Dedifferentiated amniotic fluid mesenchymal stem cell (primary cell): ENCODE data around the gene BCL7B.
"Not testable (repeated sequence)": the region's sequence is repeated elsewhere in the genome, so short reads cannot be mapped to it uniquely, and the experiment has no call there.

ENCODE experiments used
- DNase-seq: peaks from one replicate; pipeline ENCODE4 v3.0.0-alpha.2; 2016; ENCODE audit errors: extremely low spot score

The BCL7B gene

DNA sequence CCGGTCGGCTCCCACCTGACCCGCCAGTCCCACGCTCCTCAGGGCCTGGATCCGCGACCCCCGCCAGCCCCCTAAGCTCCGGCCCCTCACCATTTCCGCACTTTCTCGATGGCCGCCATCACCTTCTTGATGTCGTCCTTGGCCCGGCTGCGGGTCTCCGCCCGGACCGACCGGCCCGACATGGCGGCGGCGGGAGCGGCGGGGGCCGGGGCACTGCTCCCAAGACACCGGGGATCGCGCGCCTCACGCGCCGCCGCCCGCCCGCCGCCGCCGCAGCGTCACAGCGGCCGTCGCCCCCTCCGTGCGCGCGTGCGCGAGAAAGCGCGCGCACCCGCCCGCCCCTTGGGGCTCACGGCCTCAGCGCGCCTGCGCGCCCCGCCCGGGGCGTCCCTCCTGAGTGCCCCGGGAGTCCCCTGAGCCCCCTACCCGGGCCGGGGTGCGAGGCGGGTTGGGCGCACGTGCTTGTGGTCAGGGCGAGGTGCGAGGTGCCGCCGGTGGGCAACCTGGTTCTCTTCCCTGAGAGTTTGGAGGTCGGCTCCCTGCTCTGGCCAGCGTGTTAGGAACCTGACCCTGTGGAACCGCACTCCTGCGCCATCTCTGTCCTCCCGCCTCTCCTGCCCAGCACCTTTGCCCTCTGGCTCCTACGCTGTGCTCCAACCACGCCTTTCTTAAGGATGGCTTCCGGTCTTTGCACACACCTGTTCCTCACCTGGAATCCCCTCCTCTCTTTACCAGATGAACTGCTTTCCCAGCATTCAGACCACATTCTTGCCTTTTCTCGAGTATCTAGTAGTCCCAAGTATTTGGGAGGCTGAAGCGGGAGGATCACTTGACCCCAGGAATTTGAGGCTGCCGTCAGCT lies at the start of gene BCL7B:
Gene BCL7B (minus strand): TSS at position 294 of the 861 bp plus-strand sequence. CDS start 112 bp downstream, at position 182.
- peak; percentile 28 for DNase-seq

DNA sequence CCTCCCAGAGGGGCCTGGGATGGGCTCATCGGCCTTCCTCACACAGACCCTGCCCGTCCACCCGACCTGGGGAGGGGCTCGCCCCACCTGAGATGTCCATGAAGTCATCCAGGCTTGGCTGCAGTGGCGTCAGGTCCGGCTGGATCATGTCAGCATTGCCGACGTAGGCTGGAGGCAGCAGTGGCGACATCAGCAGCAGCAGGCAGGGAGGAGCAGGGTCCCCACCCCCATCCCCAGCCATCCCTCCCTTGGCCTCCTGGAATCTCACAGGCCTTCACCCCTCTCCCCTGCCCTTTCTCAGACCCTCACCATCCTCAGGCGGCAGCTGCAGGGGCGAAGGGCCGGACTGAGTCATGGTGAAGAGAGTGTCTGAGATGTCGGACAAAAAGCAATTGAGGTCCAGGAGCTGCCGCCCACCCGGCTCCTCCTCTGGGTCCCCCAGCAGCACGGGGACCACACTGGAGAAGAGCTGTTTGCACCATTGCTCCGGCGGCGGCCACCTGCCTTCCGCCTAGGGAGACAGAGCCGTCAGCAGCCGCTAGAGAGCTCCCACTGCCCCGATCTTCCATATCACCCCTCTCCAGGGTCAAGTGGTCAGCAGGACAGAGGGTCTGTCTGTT lies 48.2 kb upstream of the BCL7B start:
- no peak for DNase-seq

DNA sequence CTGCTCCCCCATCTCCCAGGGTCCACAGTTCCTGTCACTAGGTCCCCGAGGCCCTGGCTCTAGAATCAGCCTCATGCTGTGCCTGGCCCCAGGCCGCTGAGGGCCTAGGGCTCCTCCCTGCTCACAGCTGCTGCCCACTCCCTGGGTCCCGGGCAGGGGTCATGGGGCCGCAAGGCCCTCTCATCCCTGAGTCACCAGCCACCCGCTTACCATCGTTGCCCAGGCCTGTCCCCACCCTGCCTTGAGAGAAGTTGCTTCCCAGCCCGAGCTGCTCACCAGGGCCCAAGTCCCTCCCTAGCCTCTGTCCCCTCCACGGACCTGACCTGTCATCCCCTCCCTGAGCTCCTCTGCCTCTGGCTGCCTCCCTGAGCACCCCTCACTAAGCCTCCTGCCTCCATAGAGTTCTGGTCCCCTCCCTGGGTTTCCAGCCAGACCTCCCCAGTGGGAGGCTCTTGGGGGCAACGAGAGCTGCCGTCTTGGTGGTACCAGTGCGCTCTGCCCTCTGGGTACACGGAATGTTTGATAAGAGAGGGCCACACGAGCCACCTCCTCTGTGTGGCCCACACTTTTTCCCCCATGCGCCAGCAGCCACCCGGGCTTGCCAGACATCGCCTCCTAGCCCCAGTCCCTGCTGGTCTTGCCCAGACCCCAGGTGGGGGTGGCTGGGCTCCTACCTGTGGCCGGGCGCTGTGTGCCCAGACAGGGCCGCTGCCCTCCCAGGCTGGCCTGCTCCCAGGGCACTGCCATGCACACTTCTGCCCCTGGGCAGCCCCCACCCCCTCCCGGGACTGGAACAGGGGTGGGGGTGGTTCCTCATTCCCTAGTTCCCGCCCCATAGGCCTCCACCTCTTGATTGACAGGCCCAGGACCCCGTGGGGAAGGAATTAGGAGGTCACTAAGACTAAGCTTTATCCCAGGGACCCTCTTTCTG lies 45.5 kb upstream of the BCL7B start:
- no peak for DNase-seq

DNA sequence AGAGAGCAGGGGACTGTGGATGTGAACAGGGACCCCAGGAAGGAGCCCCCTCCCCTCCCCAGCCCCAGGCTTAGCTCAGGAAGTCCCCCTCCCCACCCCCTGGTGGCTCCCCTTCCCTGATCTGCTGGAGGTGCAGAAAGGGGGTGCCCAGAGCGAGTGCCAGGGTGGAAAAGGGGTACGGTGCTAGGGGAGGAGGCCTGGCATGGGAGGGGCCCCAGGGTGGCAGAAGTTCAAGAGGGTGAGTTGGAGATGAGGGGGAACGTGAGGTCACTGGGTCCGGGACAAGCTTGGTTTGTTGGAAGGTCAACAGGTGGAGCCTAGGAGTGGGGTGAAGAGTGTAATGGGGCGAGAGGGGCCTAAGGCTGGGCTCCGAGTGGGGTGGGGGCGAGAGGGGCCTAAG lies 42.4 kb upstream of the BCL7B start:
- DNase-seq: no peak

DNA sequence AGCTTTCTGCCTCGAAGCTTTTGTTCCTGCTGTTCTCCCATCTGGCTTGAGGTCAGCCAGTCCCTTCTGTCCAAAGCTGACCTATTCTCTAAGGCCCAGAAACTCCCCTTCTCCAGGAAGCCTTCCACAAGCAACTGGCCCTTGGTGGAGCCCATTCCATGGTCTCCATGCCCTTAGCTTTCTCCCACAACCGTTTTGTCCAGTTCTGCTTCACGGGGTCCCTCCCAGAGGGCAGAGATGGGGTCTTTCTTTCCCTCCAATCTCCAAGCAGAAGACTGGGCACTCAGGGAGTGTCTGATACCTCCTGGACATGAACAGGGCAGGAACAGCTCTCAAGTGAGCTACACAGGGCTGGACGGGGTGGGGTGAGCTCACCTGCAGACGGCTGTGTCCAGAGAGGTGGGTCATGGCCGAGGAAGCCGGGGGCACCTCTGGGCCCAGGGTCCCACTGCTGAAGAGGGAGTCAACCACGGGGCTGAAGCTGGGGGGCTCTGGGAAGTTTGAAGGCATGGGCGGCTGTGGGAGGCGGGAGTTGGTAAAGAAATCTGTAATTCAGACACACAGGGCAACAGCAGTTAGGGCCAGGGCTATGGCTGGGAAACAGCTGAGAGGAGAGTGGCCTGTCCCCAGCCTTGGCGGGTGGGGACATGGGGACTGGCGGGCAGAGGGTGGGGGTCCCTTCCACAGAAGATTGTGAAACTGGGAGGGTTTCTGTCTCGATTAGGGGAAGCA lies 41.8 kb upstream of the BCL7B start:
- no peak for DNase-seq

DNA sequence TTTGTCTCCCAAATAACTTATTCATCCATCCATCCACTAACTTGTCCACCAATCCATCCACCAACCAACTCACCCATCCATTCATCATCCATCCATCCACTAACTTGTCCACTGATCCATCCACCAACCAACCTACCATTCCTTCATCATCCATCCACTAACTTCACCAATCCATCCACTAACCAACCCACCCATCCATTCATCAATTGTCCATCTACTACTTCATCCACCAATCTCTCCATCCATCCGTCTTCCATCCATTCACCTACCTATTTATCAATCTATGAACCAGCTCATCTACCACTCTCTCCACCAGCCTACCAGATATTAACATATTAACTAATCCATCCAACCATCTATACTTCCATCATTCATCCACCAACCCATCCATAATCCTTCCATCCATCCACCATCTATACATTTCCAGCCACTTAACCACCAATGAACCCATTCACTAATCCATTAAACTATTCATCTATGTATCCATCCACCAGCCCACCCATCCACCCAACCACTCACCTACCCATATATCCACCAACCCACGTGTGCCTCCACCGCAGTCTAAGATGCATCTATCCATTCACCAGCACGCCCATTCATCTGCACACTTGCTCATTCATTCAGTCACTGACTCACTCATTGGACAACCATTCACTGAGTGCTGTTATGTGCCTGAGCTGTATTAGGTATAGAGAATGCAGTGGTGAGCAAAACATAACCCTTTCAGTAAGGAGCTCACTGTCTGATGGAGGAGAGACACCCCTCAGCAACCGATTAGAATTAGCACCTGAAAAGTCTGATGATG lies 40.7 kb upstream of the BCL7B start:
- DNase-seq: no peak

DNA sequence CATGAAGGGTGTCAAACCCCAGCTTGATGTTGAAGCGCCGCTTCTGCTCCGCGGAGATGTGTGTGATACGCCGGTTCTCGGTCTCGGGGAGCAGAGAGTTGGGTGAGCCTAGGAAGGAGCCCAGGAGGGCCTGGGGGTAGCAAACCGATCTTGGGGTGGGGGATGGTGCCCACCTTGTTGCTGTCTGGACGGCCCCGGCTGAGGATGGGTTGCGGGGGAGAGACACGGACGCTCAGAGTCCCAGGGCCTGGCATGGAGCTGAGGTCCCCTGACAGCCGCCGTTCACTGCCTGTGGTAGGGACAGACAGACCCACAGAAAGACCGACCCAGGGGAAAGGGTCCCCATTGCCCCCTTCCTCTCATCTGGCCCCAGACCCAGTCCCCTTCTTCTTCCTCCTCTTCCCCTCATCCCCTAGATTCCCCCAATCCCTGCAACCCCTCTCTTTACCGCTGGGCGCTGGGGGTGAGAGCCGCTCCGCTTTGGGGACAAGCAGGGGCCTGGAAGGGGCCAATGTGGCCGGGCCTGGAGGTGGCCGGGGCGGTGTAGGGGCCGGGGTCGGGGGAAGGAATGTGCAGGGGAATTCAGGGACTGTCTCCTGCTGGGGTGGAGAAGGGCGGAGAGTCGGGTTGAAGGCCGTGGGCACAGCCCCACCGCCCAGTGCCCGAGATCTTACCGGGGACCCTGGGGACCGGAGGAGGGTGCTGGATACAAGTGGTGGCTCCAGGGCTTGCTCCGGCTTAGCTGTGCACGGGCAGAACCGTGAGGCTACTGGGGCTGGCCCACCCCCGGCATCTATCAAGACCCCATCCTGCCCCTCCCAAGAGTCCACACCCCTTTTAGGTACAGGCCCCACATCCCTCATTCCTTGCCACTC lies 38.9 kb upstream of the BCL7B start:
- DNase-seq: no peak

- no peak for DNase-seq
Observed at GRCh38 chr7:73595358-73595757, 37.9 kb upstream of the BCL7B start.

DNA sequence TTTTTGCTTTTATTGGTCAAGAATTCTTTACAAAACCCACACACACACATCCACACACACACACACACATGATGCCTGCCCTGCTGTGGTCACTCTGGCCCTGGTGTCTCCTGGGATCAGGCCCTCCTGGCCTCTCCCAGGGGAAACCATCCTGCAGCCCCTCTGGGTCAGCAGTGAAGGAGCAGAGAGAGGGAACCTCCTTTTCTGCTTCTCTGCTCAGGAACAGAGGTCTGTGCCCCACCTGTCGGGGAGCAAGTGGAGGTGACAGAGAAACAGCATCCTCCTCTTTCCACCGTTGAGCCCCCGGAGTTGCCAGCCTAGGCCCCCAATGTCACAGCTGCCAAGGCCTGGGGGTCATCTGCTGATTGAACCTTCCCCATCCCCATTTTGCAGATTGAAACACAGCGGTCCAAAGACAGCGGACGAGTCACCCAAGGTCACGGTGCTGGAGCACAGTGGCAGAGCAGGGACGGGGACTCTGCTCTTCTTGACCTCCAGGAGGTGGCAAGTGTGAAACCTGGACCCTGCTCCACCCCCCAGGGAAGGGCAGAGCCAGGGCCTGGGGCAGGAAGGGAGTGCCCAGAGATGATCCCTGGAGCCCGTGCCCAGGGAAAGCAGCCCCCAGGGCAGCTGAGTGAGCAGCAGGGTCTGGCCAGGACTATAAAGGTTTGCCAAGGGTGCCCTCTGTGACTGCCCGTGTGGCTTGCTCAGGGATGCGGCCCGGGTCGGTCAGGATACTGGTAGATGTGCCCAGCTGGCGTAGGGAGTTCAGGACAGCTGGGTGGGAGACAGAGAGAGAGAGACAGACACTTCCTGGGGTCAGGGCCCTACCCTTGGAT lies 35.9 kb upstream of the BCL7B start:
- no peak for DNase-seq

- no peak for DNase-seq
Observed at GRCh38 chr7:73586911-73587310, 29.4 kb upstream of the BCL7B start.

- DNase-seq: no peak
Observed at GRCh38 chr7:73585196-73585595, 27.7 kb upstream of the BCL7B start.

- DNase-seq: no peak
Observed at GRCh38 chr7:73582664-73583202, 25.2 kb upstream of the BCL7B start.

GRCh38 chr7:73581006-73581405 lies 23.5 kb upstream of the BCL7B start:
- not testable (repeated sequence) for DNase-seq

DNA sequence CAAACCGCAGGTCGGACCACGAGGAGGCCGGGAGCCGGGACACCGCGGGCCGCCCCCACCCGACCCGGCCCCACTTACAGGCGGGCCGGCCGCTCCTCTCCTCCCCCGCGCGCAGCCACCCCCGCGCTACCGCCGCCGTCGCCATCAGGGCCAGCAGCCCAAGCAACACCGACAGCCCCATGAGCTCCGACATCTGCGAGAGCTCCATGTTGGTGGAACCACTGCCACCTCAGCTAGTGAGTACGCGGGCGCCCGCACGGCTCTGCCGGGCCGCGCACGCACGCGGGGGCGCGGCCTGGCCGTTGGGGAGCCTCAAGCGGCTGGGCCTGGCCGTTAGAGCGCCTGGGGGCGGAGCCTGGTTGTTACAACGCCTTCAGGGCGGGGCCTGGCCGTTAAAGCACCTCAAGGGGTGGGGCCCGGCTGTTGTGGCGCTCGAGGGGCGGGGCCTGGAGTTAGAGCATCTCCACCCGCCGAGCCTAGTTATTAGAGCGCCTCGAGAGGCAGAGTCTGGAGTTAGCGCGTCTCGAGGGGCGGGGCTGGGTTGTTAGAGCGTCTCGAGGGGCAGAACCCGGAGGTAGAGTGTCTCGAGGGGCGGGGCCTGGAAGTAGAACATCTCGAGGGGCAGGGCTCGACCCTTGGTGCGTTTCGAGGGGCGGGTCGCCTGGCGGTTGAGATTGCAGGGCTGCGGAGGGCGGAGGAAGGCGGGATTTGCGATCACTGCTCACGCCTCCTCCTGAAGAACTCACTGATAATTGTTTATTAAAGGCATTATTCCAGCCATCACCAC lies 21.0 kb upstream of the BCL7B start, which contains the start of gene TBL2:
Gene TBL2 (minus strand): TSS at position 238 of the 787 bp plus-strand sequence. CDS start 30 bp downstream, at position 208.
- DNase-seq: peak; percentile 98

DNA sequence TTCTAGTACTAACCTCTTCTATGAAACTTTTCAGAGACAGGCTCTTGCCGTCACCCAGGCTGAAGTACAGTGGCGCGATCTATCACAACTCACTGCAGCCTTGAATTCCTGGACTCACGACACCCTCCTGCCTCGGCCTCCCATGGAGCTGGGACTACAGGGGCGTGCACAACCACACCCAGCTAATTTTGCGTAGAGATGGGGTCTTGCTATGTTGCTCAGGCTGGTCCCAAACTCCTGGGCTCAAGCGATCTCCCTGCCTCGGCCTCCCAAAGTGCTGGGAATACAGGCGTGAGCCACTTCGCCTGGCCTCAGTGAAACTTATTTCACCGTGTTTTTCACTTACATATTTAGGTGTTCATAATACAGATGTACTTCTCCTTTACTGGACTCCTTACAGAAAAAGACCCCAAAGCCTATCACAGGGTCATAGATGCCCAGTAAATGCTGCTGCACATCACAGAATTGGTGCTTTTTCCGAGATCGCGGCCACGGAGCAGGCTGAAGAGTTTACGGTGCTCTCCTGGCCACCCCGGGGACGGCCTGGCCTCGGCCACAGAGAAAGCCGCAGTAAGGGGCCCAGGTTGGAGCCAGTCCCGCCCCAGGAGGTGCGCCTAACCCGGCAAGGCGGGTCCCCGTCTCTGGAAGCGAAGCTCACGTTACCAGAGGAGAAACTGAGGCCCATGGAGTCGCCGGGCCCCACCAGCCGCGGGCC lies 20.3 kb upstream of the BCL7B start:
- no peak for DNase-seq

GRCh38 chr7:73573791-73574190 lies 16.3 kb upstream of the BCL7B start:
- DNase-seq: no peak

DNA sequence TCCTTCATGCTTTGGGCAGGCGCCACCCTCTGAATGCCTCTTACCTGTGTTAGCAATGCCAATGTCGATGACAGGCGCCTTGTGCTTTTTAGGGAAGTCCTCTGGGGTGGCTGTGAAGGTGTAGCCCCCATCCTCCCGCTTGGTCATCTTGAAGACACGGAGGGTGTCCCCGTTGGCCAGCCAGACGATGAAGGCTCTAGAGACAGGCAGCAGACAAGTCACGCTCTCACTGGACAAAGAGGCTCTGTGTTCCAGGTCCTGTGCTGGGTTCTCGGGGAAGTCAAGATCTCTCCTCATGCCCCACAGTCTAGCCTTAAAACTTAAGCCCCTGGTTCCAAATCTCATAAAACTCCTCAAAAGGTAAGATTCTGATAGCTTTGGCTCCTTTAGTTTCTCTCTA lies 15.8 kb upstream of the BCL7B start:
- DNase-seq: no peak
